AG10803 (cell line): Measurements from ENCODE around the gene TNFRSF18.

ENCODE experiments used
- DNase-seq: peaks from one replicate; pipeline ENCODE4 v3.0.0; 2010; ENCODE audit warnings: low read depth
- H3K4me3 ChIP-seq: 2 replicates; pipeline ENCODE4 v1.5.1; 2011; ENCODE audit warnings: mild to moderate bottlenecking, low read length, control low read depth
- TF ChIP-seq, protein P1 (sequence below): conservative IDR thresholded peaks from 2 replicates; pipeline ENCODE4 v1.5.1; 2011; ENCODE audit warnings: mild to moderate bottlenecking, low read length, control low read depth, inconsistent platforms

Gene TNFRSF18

DNA sequence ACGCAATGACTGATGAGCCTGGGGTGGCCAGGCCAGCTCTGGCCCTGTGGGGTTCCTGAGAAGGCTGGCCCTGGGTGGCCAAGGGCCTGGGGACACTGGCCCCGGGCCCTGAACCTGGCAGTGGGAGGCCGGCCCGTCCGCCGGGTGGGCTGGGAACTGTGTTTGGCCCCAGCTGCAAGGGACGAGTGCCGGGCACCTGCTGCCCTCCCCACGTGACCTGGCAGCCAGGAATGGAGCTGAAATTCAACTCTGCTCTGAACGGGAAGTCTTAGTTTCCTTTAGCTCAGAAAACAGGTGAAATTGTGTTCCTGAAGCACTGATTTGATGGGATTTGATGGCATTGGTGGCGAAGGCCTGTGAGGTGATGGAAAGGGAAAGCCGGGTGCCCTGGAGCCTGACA is 40.9 kb downstream of the TNFRSF18 start:
- no peak overlapping the region for H3K4me3 ChIP-seq
- TF ChIP-seq, protein P1, sequence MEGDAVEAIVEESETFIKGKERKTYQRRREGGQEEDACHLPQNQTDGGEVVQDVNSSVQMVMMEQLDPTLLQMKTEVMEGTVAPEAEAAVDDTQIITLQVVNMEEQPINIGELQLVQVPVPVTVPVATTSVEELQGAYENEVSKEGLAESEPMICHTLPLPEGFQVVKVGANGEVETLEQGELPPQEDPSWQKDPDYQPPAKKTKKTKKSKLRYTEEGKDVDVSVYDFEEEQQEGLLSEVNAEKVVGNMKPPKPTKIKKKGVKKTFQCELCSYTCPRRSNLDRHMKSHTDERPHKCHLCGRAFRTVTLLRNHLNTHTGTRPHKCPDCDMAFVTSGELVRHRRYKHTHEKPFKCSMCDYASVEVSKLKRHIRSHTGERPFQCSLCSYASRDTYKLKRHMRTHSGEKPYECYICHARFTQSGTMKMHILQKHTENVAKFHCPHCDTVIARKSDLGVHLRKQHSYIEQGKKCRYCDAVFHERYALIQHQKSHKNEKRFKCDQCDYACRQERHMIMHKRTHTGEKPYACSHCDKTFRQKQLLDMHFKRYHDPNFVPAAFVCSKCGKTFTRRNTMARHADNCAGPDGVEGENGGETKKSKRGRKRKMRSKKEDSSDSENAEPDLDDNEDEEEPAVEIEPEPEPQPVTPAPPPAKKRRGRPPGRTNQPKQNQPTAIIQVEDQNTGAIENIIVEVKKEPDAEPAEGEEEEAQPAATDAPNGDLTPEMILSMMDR = no peak
- no peak for DNase-seq

DNA sequence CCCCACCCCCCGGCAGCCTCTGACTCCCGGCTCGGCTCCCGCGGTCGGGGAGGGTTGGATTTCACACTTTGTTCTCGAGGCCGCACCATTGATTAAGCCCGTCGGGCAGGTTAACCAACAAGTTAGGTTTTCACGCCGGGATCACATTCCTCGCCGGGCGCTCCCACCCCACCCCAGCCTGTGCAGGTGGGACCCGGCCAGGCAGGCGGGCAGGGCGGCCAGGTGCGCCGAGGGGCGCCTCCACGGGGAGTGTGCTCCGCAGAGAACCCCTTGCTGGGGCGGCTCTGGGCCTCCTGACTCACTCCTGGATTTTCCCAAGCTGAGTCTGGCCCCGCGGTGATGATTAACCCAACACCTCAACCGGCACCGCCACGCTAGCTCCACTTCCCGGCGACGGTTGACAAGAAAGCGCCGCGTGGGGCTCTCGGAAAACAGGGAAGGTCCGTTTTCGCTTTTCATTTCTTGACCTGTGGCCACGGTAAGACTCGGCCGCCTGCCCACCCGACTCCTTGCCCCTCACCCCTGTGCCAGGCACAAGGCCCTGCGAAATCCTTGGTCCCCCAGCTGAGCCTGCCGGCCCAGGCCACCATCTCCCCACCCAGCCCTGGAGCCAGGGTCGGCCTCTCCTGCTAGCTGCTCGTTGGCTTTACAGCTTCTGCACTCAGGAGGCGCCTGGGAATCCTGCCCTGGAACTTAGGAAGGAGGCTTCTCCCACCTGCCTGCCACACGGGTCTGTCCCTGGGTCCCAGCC is 41.5 kb downstream of the TNFRSF18 start:
- DNase-seq = no peak
- TF ChIP-seq, protein P1 = no peak
- H3K4me3 ChIP-seq = no peak overlapping the region

DNA sequence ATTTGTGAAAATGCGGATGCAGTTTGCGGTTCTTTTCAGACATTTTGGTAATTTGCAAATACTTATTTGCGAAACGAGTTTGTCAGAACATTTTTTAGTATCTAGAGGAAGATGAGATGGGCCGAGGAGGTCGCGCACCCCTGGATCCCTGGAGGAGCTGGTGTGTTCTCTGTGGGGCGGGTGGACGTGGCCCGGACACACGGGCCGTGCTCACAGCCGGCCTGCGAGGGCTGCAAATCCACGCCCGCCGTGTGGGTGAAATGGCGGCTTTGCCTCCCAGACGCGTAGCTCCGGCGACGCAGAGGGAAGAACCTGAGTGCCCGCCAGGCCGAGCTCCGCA is 42.1 kb downstream of the TNFRSF18 start:
- H3K4me3 ChIP-seq = no peak overlapping the region
- TF ChIP-seq, protein P1 = no peak
- DNase-seq = no peak

DNA sequence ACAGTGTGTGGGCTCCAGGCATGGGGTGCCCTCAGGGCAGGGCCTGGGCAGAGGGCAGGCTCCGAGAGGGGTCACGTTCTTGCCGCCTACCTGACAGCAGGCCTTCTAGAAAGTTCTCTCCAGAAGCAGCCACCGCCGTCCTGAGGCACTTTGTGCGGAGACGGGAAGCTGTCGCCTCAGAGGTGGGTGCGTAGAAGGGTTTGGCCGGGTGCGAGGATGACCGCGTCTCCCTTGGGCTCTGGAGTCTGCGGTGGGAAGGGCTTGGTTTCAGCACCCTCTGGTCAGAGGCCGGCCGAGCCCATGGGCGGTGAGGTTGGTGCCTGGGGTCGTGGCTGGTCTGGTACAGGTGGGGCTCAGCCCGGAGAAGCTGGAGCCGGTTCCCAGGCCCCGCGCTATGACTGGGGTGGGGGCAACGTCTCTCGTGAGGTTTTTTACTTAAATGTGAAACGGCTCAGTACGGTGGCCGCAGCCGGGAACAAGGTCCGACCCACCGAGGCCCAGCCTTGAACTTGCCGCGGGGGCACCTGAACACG is 42.8 kb downstream of the TNFRSF18 start:
- no peak overlapping the region for H3K4me3 ChIP-seq
- TF ChIP-seq, protein P1 = no peak
- no peak for DNase-seq

DNA sequence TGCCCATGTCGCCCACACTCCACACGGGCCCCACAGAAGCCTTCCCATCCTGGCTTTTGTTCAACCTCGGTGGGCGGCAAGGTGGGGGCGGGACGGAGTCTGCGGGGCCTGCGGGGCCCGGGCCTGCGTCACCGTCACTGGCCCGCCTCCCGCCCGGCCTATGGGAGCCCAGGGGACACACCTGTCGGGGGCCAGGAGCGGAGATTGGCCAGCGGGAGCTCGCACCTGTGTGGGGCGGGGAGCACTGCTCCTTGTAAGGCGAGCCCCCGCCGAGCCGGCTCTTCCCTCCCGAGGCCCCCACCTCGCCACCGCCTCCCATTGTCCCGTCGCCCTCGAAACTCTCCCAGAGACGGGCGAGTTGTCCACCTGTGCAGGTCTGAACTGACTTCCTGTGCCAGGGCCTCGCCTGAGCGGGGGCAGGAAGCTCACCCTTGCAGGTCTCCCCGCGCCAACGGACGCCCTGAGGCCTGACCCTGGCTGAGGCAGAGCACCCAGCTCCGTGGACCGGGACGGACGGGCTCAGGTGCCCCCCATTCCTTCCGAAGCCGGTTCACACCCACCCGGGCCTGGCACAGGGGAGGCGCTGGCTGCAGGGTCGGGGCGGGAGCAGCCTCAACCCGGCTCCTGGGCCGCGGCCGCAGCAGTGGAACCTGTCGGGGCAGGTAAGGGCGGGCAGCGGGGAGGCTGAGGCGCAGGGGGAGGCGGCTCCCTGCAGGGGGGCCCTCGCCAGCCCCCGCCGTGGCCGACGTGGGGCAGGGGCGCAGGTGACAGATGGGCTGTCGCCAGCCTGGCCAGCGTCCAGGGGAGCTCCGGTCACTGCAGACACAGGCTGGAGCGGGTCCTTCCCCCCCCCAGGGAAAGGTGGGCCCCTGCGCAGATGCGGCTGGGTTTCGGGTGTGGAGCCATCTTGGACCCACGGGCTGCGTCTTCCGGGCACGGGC is 43.5 kb downstream of the TNFRSF18 start:
- H3K4me3 ChIP-seq = no peak overlapping the region
- no peak for DNase-seq
- TF ChIP-seq, protein P1 = no peak

DNA sequence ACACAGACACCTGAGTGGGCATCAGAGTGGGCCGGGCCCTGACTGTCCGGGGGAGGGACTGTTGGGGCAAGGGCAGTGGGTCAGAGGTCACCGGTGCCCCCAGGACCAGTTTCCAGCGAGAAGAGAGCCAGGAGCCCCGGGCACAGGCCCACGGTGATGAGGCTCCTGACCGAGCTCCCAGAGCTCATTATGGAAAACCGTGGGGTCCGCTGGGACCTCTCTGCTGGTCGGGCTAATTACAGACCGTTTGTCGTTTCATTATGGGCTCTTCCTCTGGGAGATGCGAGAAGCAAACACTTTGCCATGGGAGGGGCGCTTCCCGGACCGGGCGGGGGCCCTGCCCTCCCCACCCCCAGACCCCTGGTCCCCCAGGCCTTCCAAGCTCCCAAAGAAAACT is 44.7 kb downstream of the TNFRSF18 start:
- H3K4me3 ChIP-seq = no peak overlapping the region
- no peak for DNase-seq
- TF ChIP-seq, protein P1 = no peak
